ENCODE measurements around the gene DGKQ. TPM values are rescaled to one million over a fixed set of nuclear protein-coding genes. Genes with fewer than 3 reads are reported as not detected.

The DGKQ gene
- total and polyA plus RNA-seq, 9 of the 15 experiments (the other 6 are each of a cell fraction or from before 2014, with no cell fraction given), result 0.17 to 22.0 (median 5.6) TPM

- no peak for TF ChIP-seq ZNF232 (CRISPR knock-in tag; IDR thresholded peaks at IDR 0.05)
- TF ChIP-seq RB1 (IDR thresholded peaks at IDR 0.05; ENCODE audit: low read depth), result no peak
- no peak for TF ChIP-seq ZNF384 (IDR thresholded peaks at IDR 0.05; ENCODE audit: low read depth, low read length)
- TF ChIP-seq ID3 (CRISPR knock-in tag; IDR thresholded peaks at IDR 0.05), result no peak
- TF ChIP-seq ID3 (tag; IDR thresholded peaks at IDR 0.05), result no peak
- TF ChIP-seq CC2D1A (IDR thresholded peaks at IDR 0.05), result no peak
- TF ChIP-seq XRCC5 (IDR thresholded peaks at IDR 0.05; ENCODE audit: low read depth, low read length), result no peak
- TF ChIP-seq ATF3 (IDR thresholded peaks at IDR 0.05), result no peak
- no peak for TF ChIP-seq ATF3 (CRISPR knock-in tag; conservative IDR thresholded peaks at IDR 0.05)
- no peak for TF ChIP-seq SP2 (IDR thresholded peaks at IDR 0.05; ENCODE audit: extremely low read depth, low read depth, low read length, poor library complexity, severe bottlenecking)
- TF ChIP-seq ZBTB17 (CRISPR knock-in tag; IDR thresholded peaks at IDR 0.05), result no peak
- TF ChIP-seq ZNF140 (CRISPR knock-in tag; IDR thresholded peaks at IDR 0.05), result no peak
- TF ChIP-seq TFAM (CRISPR knock-in tag; conservative IDR thresholded peaks at IDR 0.05), result no peak
- TF ChIP-seq TAL1 (IDR thresholded peaks at IDR 0.05), result no peak
- no peak for TF ChIP-seq ZNF551 (CRISPR knock-in tag; IDR thresholded peaks at IDR 0.05)
- peak; percentile 37 for TF ChIP-seq KDM5B (IDR thresholded peaks at IDR 0.05; ENCODE audit: insufficient replicate concordance, low read depth, low read length)
- no peak for TF ChIP-seq ZBED1 (IDR thresholded peaks at IDR 0.05)
- no peak for TF ChIP-seq ZNF318 (IDR thresholded peaks at IDR 0.05; ENCODE audit: borderline replicate concordance in 1 of 2, low read depth in 1 of 2)
- no peak for TF ChIP-seq ZNF644 (tag; IDR thresholded peaks at IDR 0.05; ENCODE audit: low read depth)
Observed at GRCh38 chr4:973431-974397, at the start of gene DGKQ (continued).
